ENCODE measurements around the gene FBXO28.

Gene FBXO28

DNA sequence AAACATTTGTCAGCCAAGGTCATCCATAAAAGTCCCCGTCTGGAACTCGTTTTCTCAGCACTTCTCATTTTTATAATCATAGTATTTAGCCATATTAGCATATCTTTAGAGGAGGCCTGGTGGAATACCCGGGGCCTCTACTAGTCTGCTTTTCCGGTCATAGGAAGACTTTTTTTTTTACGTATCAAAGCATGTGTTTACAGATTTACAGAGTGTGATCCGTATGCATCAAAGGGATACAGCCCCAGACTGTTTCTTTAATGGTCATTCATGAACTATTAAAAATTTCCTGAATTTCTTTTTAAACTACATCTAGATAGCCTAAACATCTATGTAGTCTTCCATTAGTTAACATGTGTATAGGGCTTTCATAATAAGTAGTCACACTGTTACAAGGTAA lies 45.6 kb downstream of the FBXO28 start:
- no peak for DNase-seq

DNA sequence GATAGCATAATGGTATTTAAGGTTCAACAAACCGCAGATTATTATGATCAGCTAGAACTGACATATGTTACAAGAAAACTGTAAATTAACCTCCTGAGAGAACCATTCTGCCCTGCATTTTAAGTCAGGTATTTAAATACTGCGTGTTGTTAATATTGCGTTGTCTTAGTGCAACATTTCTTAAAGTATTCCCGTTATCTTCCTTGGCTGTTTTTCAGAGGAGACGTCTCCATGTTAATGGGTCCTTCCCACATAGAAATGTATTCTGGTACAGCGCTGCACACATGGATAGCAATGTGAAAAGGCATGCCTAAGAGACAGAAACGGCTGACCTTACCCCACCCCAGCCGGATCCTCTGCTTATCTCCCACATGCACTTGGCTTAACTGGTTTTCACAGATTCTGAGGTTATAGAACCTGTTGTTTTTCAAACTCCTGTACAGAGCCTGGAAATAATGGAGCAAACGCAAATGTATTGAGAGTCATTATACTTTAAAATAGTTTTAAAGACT lies 46.3 kb downstream of the FBXO28 start:
- no peak for DNase-seq

DNA sequence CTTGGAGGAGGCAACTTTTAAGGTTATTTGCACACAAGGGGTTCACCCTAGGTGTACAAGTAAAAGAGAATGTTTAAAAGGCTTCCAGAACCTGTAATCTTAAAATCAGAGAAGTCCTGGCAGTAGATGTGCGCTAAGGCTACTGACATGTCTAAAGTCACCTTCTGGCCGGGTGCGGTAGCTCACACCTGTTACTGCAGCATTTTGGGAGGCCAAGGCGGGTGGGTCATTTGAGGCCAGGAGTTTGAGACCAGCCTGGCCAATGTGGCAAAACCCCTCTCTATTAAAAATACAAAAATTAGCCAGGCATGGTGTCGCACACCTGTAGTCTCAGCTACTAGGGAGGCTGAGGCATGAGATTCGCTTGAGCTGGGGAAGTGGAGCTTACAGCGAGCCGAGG lies 48.9 kb downstream of the FBXO28 start:
- DNase-seq = no peak

DNA sequence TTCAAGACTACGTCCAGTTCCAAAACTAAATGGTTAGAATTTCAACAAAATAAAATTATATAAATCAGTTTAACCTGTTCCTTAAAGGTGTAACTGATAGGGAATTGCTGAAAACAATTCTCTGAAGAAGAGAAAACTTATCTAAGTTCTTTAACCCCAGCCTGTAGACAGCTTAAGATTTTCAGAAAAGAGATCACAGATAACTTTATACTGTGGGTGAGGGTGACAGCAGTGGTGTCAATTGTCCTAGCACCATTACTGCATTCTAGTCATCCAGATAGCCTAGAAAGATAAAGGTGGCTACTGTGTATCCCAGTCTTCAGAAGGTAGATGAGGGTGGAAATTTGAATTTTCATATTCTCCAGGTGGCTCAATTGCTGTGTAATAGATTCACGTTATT lies 49.4 kb downstream of the FBXO28 start:
- no peak for DNase-seq

DNA sequence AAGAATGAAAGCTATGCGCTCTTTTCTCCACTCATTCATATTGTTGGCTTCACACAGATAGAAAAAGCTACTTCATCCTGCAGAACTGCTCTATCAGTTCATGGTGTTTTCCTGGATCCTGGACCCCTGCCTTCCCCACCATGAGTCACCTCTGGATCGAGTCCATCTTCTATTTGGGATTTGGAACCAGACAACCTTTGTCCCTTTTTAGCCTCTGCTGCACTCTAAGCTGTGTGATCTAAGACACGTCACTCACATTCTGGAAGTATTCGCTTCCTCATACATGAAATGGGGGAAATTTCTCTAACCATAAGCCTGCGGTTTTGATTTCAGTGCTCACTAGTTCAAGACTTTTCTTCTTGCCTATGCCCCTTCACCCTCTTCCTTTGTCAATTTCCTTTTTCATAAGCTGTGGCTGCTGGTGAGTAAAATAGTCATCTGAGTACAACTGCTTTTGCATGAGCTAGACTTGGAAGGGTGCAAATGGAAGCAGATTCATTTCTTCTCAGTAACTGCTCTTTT lies 55.0 kb downstream of the FBXO28 start:
- no peak for DNase-seq

DNA sequence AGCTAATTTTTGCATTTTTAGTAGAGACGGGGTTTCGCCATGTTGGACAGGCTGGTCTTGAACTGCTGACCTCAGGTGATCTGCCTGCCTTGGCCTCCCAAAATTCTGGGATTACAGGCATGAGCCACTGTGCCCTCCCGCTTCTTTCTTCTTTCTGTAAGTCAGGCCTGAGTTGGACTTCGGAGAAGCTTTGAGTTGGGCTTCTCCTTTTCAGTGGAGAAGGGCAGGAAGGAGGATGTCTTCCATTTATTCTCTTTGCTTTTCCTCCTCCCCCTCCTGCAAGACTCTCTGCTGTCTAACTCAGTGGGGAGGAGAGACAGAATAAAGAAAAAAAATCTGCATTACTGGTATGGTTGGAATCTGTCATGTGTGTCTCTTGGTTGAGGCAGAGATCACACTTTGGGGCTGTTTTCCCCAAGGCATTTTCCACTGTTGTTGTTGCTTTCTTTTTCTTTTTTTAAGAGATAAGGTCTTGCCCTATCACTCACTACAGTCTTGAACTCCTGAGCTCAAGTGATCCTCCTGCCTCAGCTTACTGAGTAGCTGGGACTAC lies 55.9 kb downstream of the FBXO28 start:
- DNase-seq = no peak

DNA sequence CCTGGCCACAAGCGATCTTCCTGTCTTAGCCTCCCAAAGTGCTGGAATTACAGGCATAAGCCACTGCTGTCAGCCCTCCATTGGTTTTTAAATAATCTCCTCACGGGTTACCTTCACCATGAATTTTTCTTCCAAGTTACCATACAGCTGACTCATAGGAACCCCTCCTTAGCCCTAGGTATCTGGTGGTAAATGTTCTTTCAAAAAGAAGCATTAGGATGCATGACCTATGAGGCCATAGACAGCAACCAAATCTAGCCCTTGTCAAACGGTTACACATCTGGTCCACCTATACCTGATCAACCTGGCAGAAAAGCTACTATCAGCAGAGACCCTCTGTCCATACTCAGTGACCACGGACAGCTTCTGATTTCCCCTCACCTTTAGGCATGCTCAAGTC lies 56.4 kb downstream of the FBXO28 start:
- DNase-seq = no peak

DNA sequence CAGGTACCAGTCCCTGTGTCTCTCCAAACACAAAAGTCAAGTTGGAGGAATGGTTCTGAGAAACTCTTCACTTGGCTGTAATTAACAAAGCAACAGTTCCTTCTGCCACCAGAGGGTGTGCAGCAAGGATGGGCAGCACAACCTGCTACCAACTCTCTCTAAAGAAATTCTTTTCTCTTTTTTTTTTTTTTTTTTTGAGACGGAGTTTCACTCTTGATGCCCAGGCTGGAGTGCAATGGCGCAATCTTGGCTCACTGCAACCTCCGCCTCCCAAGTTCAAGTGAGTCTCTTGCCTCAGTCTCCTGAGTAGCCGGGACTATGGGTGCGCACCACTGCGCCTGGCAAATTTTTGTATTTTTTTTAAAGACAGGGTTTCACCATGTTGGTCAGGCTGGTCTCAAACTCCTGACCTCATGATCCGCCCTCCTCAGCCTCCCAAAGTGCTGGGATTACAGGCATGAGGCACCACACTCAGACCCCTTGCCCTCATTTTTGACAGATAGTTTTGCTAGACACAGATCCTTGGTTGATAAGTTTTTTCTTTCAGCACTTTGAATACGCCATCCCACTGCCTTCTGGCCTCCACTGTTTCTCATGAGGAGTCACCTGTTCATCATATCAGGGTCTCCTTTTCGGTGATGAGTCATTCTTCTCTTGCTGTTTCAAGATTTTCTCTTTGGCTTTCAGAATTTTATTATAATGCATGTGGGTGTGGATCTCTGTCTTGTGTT lies 57.0 kb downstream of the FBXO28 start:
- DNase-seq = no peak

DNA sequence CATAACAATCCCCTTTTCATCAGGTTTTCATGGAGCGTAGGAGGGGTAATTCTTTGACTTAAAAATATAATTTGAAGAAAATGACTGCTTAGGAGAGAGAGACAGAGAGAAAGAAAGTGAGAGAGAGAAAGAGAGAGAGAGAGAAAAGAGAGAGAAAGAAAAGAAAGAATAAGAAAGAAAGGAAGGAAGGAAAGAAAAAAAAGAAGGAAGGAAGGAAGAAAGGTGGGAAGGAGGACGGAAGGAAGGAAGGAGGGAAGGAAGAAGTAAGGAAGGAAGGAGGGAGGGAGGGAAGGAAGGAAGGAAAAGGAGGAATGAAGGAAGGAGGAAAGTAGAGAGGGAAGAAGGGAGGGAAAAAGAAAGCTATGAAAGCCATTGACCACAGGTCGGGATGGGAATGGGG lies 58.3 kb downstream of the FBXO28 start:
- no peak for DNase-seq

DNA sequence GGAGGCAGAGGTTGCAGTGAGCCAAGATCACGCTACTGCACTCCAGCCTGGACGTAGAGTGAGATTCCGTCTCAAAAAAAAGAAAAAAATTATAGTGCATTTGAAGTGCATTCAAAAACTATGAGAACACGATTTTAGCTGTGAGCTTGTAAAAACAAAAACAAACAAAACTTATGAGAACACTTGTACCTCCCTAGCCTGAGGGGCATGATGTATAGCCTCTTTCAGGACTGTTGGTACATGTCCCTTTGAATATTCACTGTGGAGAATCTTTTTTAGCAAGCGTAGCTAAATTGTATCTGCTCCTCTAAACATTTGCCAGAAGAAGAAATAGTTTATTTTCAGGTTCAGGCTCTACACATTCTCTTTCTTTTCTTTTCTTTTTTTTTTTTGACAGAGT lies 59.6 kb downstream of the FBXO28 start:
- DNase-seq = no peak

DNA sequence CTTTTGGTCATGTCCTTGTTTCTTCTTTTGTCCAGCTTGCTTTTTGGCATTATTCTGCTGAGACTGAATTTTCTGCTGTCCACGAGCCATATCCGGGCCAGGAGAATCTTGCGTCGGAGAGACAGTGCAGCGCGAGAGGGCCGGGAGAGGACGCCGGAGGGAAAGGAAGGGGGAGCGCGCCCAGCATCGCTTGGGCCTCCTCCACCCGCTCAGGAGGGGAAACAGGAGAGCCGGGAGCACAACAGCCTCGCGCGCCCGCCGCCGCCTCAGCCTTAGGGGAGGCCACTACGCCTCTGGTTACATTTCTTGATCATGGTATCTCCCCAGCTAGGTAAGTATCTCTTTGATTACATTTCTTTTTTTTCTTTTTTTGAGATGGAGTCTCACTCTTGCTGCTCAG lies 61.7 kb downstream of the FBXO28 start:
- peak in 1 of 2 experiments; percentile 52 for DNase-seq

DNA sequence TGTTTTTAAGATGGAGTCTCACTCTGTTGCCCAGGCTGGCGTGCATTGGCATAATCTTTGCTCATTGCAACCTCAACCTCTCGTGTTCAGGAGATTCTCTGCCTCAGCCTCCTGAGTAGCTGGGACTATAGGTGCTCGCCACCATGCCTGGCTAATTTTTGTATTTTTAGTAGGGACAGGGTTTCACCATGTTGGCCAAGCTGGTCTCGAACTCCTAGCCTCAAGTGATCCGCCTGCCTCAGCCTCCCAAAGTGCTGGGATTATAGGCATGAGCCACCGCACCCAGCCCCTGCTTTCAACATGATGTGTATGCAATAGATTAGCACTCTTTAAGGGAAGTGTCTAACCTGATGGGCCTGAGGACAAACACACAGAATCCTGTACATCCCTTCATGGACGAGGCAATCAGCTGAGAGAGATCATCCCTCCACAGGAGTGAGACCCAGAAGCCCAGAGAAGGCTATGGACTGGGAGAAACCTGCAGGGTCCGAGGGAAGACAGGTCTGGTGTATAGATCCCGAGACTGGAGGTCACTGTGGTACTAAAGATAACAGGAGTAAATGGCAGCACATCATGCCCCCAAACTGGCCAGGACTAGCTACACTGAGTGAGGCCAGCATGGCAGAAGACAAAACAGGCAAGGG lies 63.6 kb downstream of the FBXO28 start:
- DNase-seq = no peak

DNA sequence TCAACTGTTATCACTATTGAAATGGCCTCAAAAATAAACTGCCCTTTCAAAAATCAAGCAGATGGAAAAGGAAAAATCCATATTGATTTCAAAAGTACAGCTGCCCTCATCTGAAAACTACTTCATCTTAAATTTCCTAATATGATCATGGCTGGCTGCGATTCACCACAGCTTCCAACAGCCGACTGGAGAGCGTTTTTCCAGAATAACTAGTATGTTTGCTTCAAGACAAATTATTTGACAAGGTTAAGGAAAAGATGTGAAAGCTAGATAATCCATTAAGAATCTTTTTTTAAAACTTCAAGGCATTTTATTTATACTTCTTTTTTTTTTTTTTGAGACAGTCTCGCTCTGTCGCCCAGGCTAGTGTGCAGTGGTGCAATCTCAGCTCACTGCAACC lies 65.0 kb downstream of the FBXO28 start:
- DNase-seq = no peak

DNA sequence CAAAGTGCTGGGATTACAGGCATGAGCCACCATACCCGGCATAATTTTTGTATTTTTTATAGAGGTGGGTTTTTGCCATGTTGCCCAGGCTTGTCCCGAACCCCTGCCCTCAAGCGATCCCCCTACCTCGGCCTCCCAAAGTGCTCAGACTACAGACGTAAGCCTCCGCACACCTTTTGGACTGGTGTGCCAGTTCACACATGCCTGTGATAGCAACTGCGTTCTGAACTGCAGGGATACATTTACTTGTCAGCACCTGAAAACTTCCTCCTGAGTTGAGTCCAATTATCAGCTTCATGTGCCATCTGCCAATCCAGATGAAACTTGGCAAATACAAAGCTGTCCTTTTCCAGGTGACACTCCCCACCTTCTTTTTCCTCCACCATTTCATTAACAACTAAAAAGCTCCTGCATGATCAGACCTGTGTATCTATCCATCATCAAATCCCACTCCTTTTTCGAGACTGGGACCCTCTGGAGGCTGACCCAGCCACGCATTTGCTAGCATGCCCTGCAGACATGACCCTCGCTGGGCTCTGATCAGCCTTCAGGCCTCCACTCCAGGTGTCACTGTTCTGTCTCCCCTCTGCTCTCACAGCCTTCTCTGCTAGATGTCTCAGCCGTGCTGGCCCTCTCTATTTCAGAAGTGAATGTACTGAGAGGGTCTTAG lies 67.0 kb downstream of the FBXO28 start:
- DNase-seq = no peak

DNA sequence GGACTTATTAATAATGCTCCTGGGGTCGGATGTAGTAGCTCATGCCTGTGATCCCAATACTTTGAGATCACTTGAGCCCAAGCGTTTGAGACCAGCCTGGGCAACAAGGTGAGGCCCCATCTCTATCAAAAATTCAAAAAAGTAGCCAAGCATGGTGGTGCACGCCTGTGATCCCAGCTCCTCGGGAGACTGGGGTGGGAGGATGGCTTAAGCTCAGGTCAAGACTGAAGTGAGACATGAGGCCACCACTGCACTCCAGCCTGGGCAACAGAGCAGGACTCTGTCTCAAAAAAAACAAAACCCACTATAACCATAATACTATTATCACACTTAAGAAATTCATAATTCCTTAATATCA lies 67.5 kb downstream of the FBXO28 start:
- DNase-seq = no peak

DNA sequence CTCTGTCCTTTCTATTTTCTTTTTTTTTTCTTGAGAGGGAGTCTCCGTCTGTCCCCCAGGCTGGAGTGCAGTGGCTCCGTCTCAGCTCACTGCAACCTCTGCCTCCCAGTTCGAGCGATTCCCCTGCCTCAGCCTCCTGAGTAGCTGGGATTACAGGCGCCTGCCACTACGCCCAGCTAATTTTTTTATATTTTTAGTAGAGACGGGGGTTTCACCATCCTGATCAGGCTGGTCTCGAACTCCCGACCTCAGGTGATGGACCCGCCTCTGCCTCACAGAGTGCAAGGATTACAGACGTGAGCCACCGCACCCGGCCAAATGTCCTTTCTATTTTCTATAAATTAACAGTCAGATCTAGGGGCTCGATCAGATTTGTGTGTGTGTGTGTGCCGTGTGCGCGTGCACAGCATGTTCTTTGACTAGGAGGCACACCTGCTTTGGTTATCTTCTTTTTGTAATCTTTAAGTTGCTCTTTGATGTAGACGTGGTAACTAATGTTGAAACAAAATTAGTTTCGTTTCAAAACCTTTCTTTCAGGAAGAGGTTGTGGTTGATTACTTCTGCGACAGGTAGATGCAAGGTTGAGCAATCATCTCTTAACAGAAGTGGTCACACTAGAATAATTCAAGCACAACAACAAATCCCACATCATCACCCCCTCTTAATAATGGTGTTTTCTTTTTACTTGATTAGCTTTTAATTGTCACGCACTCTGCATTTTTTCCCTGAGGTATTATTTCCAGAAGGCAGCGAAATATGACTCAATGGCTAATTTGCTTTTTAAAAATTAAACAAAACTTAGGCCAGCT lies 68.3 kb downstream of the FBXO28 start:
- peak in 1 of 2 experiments; percentile 16 for DNase-seq

DNA sequence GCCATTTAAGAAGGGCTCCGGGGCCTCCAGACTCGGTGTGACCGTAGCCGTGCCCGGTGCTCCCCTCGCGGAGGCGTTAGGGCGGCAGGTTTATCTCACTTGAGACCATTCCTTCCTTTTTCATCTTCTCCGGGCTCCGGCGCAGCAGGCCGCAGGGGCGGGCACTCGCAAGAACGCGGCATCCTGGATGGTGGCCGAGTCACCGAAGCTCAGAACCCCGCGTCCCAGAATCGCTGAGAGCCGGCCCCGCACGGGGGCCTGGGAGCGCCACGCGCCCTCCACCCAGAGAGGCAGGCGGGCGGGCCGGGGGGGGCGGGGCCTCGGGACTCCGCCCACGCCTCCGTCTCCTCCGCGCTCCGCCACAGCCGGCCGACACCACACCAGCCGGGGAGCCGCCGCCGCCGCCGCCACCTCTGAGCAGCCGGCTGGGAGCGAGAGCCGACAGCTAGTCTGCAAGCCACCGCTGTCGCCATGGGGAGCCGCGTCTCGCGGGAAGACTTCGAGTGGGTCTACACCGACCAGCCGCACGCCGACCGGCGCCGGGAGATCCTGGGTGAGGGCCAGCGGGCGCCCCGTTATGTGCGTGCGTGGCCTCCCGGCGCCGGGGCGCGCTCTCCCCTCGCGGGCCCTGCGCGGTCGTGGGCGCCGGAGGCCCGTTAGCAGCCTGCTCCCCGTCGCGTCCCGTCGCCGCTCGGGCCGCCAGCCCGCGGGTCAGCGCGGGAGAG lies 69.1 kb downstream of the FBXO28 start, which contains the start of gene DEGS1:
DEGS1 (plus strand) TSS at position 375 of the 725 bp plus-strand sequence; CDS start at position 472, 97 bp downstream.
- peak; percentile 57 to 83 for DNase-seq

DNA sequence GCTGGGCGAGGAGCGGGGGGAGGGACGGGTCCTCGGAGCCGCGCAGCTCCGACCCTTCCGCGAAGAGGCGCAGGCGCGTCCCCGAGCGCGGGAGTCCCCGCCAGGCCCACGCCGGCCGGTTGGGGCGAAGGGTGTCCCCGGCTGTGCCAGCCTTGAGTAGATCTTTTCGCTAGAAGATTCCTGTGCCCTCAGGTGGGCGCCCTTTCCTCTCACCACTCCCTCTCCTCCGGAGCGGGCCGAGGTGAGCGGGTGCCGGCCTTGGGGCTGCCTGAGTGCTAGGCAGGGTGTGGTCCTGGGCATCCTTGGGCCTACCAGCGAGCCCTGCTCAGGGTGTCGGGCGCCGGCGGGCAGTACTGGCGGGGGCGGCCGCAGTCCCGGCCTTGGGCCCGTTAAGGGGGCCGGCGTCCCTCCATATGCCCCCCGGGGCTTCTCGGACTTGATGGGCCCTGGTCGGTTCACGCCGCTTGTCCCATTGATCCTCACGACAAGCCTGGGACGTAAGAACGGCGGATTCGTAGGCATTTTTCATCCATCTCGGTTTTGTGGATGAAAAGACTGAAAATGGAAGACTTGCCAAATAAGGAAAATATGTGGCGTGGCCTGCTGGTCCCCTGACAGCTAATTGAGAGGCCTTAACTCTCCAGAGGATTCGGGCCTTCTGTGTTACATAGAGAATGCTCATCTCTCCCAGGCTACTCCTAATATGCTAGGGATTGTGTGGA lies 69.8 kb downstream of the FBXO28 start:
- peak in 1 of 2 experiments; percentile 71 for DNase-seq

DNA sequence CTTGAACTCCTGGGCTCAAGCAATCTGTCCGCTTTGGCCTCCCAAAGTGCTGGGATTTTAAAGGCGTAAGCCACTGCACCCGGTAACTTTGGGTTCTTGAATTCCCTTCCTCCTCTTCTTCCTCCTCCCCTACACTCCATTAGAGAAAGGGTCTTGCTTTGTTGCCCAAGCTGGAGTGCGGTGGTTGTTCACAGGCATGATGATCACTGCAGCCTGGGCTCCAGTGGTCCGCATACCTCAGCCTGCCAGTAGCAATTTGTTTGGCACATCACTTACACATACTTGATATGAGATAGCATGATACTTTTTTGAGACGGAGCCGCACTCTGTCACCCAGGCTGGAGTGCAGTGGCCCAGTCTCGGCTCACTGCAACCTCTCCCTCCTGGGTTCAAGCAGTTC lies 71.3 kb downstream of the FBXO28 start:
- no peak for DNase-seq

DNA sequence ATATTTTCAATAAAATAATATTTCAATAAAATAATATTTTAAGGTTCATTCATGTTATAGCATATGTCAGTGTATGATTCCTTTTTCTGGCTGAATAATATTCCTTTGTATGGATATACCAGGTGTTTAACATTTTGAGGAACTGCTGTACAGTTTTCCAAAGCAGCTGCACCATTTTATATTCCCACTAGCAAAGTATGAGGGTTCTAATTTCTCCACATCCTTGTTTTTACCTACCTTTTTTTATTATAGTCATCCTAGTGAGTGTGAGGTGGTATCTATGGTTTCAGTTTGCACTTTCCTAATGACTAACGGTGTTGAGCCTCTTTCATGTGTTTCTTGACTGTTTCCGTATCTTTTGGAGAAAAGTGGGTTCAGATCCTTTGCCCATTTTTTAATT lies 74.4 kb downstream of the FBXO28 start:
- DNase-seq = no peak

DNA sequence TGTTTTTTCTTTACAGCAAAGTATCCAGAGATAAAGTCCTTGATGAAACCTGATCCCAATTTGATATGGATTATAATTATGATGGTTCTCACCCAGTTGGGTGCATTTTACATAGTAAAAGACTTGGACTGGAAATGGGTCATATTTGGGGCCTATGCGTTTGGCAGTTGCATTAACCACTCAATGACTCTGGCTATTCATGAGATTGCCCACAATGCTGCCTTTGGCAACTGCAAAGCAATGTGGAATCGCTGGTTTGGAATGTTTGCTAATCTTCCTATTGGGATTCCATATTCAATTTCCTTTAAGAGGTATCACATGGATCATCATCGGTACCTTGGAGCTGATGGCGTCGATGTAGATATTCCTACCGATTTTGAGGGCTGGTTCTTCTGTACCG lies 75.7 kb downstream of the FBXO28 start:
- DNase-seq = no peak

Data from NCI-H526 (cell line).